ENCODE data around the gene TMX3.

The TMX3 gene

DNA sequence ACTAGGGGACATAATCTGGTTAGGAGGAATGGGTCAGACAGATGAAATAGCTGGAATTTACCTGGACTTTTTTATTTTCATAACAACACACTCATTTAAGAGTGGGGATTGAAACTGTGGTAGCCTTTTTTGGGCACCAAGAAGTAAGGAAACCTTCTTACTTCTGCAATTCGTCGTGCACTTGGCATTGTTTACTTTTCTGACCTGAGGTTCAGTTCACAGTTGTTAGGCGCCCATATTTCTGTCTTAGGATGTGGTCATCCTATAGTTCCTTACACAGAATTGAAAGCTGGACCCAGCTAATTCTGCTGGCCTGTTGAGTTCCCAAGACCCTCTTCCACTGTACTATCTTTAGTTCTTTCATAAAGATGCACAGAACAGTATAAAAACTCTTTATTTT lies 72.9 kb downstream of the TMX3 start:
- no peaks in the 10 kb centered on the region for H3K36me3 ChIP-seq (ENCODE audit: control insufficient read depth, insufficient read depth, low read length)
- H3K4me3 ChIP-seq (ENCODE audit: low read length) = no peak overlapping the region

DNA sequence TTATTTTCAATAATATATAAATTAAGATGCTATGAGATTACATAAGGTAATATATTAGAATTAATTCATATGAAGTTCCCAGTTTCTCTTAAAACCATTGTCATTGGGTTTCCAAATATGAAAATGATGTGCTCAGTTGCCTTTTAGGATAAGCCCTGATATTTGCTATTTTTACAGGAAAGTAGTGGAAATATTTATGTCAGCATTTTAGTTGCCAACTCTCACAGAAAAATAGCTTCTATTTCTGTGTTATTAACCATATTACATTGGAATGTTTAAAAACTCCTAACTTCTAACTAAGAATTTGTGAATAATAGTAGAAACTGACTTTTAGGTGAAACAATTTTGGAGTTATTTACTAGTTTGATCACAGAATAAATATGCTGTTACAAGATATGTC lies 74.0 kb downstream of the TMX3 start:
- H3K4me3 ChIP-seq (ENCODE audit: low read length) = no peak overlapping the region
- no peak overlapping the region for H3K27ac ChIP-seq (ENCODE audit: low read depth, low read length)
- H3K36me3 ChIP-seq (ENCODE audit: control insufficient read depth, insufficient read depth, low read length) = no peaks in the 10 kb centered on the region
- H3K4me1 ChIP-seq (ENCODE audit: control insufficient read depth, insufficient read depth, low read length) = no peaks in the 10 kb centered on the region
- H3K27me3 ChIP-seq (ENCODE audit: control insufficient read depth, insufficient read depth, low read length) = no peaks in the 10 kb centered on the region
- no peak overlapping the region for H3K9ac ChIP-seq (ENCODE audit: low read length)

More for the DNA sequence above, 72.9 kb downstream of the TMX3 start:
- Histone ChIP-seq H3K27me3 (ENCODE audit: control insufficient read depth, insufficient read depth, low read length) (no peaks in the 10 kb centered on the region), H3K9ac (ENCODE audit: low read length) (no peak overlapping the region), H3K4me1 (ENCODE audit: control insufficient read depth, insufficient read depth, low read length) (no peaks in the 10 kb centered on the region), H3K27ac (ENCODE audit: low read depth, low read length) (no peak overlapping the region)

DNA sequence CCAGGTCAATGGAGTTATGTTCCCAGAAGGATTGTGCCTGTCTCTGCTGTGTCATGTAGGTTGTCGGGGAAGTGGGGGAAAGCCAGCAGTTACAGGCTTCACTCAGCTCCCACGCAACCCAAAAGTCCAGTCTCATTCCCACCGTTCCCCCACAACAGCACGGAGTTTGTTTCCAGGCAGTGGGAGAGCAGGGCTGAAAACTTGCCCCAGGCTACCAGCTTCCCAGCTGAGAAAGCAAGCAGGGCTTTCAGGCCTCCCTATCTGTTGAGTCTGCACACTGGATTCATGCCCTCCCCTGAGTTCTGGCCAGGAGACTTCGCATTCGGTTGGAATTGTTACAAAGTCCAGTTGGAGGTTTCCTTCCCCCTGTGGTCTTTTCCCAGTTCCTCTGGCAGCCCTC lies 76.3 kb downstream of the TMX3 start:
- no peaks in the 10 kb centered on the region for H3K4me1 ChIP-seq (ENCODE audit: control insufficient read depth, insufficient read depth, low read length)
- no peak overlapping the region for H3K9ac ChIP-seq (ENCODE audit: low read length)
- H3K36me3 ChIP-seq (ENCODE audit: control insufficient read depth, insufficient read depth, low read length) = no peaks in the 10 kb centered on the region
- no peak overlapping the region for H3K4me3 ChIP-seq (ENCODE audit: low read length)
- no peaks in the 10 kb centered on the region for H3K27me3 ChIP-seq (ENCODE audit: control insufficient read depth, insufficient read depth, low read length)
- H3K27ac ChIP-seq (ENCODE audit: low read depth, low read length) = no peak overlapping the region

DNA sequence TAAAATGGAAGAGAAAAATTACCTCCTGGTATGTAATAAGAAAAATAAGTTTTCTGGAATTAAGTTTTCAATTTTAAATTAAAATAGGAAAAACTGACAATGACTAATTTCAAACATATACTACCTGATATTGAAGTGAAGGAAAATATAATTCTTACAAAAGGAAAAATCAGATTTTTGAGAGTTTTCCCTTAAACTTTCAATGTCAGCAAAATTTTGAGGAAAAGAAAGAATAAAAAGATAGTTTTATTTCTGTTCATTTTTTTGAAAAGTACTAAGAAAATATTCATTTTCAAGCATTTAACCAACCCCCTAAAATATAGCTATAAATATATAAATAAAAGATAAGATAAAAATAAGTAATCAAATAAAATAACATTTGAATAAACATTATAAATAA lies 87.1 kb downstream of the TMX3 start:
- no peaks in the 10 kb centered on the region for H3K4me1 ChIP-seq (ENCODE audit: control insufficient read depth, insufficient read depth, low read length)
- H3K27ac ChIP-seq (ENCODE audit: low read depth, low read length) = no peak overlapping the region
- H3K27me3 ChIP-seq (ENCODE audit: control insufficient read depth, insufficient read depth, low read length) = no peaks in the 10 kb centered on the region
- no peak overlapping the region for H3K9ac ChIP-seq (ENCODE audit: low read length)
- no peaks in the 10 kb centered on the region for H3K36me3 ChIP-seq (ENCODE audit: control insufficient read depth, insufficient read depth, low read length)
- H3K4me3 ChIP-seq (ENCODE audit: low read length) = no peak overlapping the region

Data from rectal smooth muscle tissue (tissue), 1 donor.